GM19455 (cell line): ENCODE measurements around the gene CDS2.

Experiments used
- ATAC-seq: cut with Tn5 transposase; IDR thresholded peaks from one replicate; pipeline ENCODE4 v1.9.1; 2021; ENCODE audit not compliant: unreplicated experiment

The CDS2 gene

DNA sequence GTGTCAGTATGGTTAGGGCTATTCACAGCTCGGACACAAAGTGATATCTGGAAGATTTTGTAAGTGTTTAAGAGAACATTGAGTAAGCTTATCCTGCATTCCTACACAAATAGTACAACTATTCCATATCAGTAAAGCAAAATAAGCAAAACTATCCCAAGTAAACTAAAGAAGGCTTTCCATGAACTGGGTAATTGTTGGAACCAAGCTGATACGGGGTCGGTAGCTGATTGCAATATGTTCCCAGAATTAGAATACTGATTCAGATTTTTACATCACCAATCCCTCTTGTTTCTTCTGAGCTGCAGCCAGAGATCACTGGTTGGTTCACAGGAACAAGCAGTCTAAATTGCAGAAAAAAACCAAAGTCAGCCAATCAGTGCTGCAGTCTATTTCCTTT is 54.1 kb downstream of the CDS2 start:
- ATAC-seq: no peak

- ATAC-seq: no peak
Measured at GRCh38 chr20:5181492-5181891, 54.7 kb downstream of the CDS2 start.

DNA sequence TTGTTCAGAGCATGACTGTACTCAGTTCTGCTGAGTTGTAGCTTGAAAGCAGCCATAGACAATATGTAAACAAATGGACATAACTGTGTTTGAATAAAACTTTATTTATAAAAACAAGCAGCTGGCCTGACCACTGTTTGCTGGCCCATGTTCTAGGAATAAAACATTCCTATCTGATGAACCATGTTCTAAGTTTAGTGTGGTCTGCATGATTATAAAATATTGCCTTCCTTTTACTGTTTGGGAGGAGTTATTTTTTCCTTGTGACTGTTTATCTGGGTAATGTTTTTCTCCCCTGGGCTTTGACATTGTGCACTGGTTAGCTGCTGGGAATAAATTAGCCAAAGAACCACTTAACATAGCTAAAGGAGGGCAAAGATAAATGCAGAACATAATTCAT is 55.1 kb downstream of the CDS2 start:
- no peak for ATAC-seq

DNA sequence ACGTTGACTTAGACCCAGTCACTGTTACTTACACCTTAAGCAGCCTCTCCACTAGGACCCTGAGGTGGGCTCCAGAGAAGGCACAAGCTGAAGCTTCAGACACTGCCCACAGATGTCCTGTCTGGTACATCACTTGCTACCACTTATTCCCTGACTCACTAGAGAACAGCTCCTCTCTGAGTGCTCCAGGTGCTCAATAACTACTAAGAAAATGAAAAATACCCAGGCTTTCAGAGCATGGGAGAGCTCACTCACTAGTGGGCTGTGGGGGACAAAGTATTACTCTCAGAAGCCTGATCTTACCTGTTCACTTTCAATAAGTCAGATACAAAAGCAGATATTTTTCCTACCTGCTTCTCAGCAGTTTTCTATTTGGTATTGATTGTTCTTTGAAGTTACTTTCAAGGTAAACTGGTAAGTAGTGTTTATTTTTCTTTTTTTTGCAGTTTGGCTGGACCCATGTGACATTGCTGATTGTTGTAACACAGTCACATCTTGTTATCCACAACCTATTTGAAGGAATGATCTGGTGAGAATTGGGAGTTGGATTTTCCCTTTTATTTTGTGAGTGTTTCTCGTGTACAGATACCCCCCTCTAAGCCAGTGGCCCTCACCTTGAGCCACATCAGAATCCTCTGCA is 55.9 kb downstream of the CDS2 start:
- no peak for ATAC-seq

DNA sequence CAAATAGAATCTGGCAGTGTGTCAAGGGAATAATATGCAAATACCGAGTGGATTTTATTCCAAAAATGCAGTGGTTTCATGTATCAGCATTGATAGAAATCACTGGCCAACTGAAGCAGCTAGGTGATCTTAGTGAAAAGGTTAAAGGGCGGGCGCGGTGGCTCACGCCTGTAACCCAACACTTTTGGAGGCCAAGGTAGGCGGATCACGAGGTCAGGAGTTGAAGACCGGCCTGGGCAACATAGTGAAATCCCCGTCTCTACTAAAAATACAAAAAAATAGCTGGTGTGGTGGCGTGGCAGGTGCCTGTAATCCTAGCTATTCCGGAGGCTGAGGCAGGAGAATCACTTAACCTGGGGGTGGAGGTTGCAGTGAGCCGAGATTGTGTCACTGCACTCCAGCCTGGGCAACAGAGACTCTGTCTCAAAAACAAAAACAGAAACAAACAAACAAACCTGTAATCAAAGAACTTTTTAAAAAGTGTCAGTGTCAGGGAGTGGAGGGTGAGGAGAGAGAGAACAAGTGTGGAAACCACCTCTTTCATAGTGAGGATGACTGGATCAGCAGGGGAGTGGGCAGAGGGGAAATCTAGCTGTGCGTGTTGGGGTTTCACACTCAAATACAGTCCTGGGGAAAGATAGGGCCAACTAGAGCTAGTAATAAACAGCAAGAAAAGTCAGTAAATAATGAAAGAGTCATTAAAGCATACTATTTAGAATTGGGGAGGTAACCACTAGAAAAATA is 57.1 kb downstream of the CDS2 start:
- no peak for ATAC-seq

DNA sequence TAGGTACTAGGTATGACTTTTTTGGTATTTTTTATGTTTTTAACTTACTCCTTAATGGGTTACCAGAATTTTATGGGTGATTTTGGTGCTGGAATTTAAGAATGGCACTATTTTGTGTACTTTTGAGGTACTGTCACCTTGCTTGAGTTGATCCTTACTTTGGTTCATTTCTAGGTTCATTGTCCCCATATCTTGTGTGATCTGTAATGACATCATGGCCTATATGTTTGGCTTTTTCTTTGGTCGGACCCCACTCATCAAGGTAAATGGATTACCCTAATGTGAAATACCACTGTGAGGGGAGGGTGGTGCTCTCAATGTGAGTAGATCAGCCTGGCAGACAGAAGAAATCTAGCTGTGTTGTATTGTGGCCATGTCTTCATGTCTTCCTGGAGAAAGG is 57.9 kb downstream of the CDS2 start:
- ATAC-seq: no peak

GRCh38 chr20:5187122-5187521 is 60.3 kb downstream of the CDS2 start:
- ATAC-seq: no peak

GRCh38 chr20:5188736-5189135 is 61.9 kb downstream of the CDS2 start:
- ATAC-seq: no peak

GRCh38 chr20:5189917-5190316 is 63.1 kb downstream of the CDS2 start:
- ATAC-seq: no peak

DNA sequence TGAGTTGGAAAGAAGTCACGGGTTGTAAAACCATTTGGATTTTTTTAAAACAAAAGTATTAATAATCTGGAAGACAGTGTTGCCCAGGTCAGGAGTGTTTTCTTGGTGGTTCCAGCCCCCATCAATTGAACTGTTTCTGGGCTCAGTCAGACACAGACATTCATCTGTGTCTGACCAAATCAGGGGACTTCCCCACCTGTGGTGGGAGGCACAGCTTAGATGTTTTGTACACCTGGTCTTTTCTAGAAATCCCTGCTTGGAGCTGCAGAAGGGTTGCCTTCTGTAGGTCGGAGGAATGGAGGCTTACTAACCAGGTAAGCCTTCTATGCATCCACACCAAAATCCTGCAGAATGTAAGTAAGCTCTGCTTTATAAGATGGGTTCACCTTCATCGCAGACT is 63.6 kb downstream of the CDS2 start:
- no peak for ATAC-seq

- ATAC-seq: peak; percentile 47
Measured at GRCh38 chr20:5191829-5192569, 65.2 kb downstream of the CDS2 start.

DNA sequence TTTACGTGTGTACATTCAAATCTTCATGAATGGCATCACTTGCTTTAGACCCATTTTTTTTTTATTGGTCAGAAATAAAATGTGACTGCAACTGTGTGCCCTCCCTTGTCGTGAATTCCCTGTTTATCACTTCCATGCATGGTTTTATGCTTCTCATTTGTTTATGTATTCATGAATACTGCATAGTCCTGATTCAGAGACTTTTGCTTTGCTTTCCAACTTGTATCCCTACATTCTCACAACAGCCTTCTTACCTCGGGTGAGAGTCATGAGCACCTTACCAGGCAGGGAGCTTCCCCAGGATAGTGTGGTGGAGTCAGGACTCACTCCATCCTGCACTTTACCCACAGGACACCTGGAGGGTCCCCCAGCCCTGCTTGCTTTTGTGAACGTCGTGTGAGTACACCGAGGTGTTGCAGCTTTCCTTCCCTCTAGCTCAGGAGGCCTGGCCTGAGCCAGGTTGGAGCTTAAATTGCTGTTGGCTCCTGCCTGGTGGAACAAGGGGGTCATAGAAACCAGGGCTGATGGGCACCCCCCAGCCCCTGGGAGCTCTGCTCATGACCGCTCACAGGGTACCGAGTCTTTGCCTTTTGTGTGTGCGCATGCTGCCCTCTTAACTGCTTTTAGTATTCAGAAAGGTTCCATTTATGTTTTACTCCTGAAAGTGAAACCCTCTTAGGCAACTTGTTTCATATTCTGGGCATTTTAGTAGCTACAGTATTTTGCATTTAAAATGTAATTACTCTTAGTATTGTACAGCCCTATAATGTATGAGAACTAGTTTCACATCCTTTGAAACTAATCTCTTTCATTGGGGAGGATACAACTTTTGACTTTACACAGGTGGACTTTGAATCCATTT is 66.0 kb downstream of the CDS2 start:
- peak; percentile 52 for ATAC-seq

DNA sequence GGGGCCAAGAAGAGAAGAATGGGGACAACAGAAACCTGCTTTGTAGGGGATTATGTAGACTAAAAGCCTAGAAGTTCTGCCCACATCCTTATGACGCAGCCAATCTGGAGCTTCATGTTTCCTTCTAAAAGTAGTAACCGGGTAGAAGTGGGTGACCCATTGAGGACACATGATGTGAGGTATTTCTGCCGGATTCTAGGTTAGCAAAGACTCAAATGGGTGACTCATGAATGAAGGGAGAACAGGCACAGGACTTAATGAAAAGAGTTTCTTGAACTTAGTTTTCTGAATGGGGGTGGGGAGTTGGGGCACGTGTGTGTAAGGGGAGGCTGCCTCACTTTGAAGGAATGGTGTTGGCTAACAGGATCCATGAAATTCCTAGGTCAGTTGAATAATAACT is 68.8 kb downstream of the CDS2 start:
- ATAC-seq: no peak

DNA sequence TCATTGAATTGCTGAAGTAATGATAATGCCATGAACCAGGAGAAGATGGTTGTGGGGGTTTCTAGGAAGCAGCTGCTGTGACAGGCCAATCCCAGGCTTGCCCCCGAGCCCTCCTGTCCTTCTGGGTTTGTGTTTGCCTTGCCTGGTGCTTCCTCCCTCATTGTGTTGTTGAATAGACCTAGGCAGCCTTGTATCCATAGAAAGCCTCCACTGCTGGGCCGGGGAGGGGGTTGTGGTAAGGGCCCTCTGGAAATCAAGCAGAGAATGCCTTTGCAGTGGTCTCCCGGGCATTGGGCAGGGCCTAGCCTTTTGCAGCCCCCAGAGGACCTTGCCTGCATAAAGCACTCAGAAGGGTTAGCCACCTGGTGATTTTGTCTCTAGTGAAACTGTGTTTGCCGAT is 69.3 kb downstream of the CDS2 start:
- no peak for ATAC-seq

DNA sequence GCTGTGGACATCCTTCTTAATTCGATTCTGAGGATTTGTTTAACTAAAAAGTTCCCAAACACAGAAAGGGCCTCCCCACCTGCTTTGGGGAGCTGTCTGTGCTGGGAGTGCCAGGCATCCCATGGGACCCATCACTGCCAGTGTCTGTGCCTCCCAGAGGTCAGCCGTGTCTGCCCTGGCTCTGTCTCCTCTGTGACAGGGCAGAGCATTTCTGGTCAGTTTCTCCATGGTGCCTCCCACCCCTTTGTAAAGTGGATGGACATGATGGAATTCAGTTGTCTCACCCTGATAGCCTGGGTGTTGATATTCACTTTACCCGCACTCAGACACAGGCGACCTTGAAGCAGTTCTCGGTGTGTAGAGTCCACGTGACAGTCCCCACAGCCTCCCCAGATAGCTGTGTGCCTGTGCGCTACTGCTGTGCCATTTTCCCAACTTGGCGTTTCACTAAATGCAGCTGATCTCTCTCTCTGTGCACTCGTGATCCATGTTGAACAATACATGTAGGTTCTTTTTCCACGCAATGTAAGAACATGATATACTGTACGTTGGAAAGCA is 70.5 kb downstream of the CDS2 start:
- ATAC-seq: no peak

DNA sequence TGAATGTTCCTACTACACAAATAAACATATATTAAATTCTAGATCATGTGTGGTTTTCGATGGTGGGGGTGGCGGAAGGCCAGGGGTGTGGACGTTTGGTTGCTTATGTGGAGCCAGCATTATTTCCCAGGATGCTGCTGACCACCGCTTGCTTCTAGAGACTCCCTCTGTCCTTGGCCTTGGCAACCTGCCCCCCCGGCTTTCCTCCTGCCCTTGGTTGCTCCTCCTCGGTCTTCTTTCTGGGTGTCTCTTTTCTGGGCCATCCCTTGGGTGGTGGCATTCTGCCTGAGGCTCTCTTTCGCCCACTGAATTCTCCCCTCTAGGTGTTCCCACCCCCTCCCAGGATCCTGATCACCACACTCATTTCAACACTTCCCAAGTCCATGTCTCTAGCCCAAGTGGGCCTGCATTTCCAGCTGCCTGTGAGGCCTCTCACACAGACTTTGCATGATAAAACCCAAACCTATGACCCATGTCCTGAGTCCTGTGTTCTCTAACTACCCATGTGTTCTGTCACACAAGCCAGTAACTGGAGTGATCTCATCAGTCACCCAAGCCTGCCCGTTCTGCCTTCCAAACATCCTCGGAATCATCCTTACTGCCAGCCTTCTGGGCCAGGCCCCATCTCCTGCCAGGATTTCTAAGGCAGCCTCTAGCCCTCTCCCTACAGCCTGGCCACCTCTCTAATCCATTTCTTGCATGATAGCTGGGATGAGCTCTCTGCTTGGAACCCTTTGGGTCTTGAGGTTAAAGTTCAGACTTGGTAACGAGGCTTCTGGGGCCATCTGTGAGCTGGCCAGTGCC is 71.2 kb downstream of the CDS2 start:
- no peak for ATAC-seq

DNA sequence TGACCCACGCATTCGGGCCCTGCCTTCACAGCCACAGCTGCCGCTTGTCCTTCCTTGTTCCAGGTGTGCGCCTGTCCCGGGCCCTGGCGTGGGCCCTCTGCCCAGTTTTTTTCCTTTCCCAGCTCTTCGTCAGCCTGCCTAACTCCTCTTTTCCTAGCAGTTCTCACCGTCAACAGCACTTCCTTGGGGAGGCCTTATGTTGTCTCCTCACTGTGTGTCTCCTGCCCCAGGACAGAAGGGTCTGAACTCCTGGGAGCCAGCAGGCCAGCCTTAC is 71.8 kb downstream of the CDS2 start:
- ATAC-seq: no peak

DNA sequence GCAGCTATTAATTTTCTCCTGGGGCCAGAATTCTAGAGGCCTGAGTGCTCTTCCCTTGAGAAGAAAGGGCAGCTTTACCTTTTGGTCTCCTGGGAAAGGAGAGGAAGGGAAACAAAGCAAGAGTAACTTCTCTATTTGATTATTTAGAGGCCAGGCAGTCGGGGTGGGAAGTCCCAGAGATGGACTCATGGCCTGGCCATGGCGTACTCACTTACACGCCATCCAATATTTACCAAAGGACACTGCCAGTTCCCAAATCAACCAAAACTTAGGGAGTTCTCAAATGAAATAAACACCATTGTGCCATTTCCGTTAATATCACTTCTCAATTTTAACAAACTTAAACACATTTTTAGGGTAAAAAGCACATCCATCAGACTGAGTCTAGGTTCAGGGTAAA is 76.6 kb downstream of the CDS2 start:
- no peak for ATAC-seq

- peak; percentile 72 for ATAC-seq
Measured at GRCh38 chr20:5205348-5206210, 78.8 kb downstream of the CDS2 start.
